Endothelial cell of umbilical vein (primary cell): ENCODE data around the gene PCP2.

Experiments used
- CTCF ChIP-seq, 2 donors: IDR thresholded peaks; 1 replicate in 1 of 2; 2 replicates in 1 of 2; pipeline ENCODE4 v1.5.1; 2011; ENCODE audit warnings: low read length in 2 of 2, mild to moderate bottlenecking in 2 of 2, moderate library complexity in 2 of 2, control low read depth in 1 of 2, inconsistent platforms in 1 of 2, low read depth in 1 of 2; ENCODE audit not compliant: insufficient read depth in 1 of 2; ENCODE audit errors: extremely low read depth in 1 of 2
- EZH2 ChIP-seq: IDR thresholded peaks from 2 replicates; pipeline ENCODE4 v1.6.1; 2012; ENCODE audit warnings: borderline replicate concordance, low read depth, mild to moderate bottlenecking, moderate library complexity, low read length, inconsistent platforms; ENCODE audit not compliant: severe bottlenecking
- FOS ChIP-seq: IDR thresholded peaks from 2 replicates; pipeline ENCODE4 v1.6.1; 2011; ENCODE audit warnings: mild to moderate bottlenecking, low read length, moderate library complexity, borderline replicate concordance; ENCODE audit not compliant: insufficient read depth
- GATA2 ChIP-seq: IDR thresholded peaks from 2 replicates; pipeline ENCODE4 v1.7.0; 2011; ENCODE audit warnings: low read depth, mild to moderate bottlenecking, moderate library complexity, mixed read lengths, low read length; ENCODE audit not compliant: insufficient read length, insufficient read depth
- JUN ChIP-seq: IDR thresholded peaks from 2 replicates; pipeline ENCODE4 v1.6.1; 2011; ENCODE audit warnings: borderline replicate concordance, low read depth; ENCODE audit not compliant: insufficient read length, insufficient read depth
- MAX ChIP-seq: IDR thresholded peaks from 2 replicates; pipeline ENCODE4 v1.6.1; 2011; ENCODE audit not compliant: insufficient read depth, insufficient read length
- POLR2A ChIP-seq: IDR thresholded peaks from 2 replicates; pipeline ENCODE4 v1.6.1; 2012; ENCODE audit warnings: low read depth, mild to moderate bottlenecking, control low read depth, low read length
- POLR2AphosphoS5 ChIP-seq: IDR thresholded peaks from 2 replicates; pipeline ENCODE4 v1.6.1; 2012; ENCODE audit warnings: low read depth, mild to moderate bottlenecking, control low read depth, low read length, moderate library complexity; ENCODE audit not compliant: insufficient read depth

GRCh38 chr19:7676376-7676775 is 42.9 kb upstream of the PCP2 start:
- TF ChIP-seq CTCF (IDR thresholded peaks at IDR 0.05; ENCODE audit: extremely low read depth in 1 of 2, insufficient read depth in 1 of 2, low read depth in 1 of 2, low read length in 2 of 2) (no peak), POLR2A (no peak), MAX (no peak), FOS (no peak), POLR2AphosphoS5 (no peak), EZH2 (no peak), GATA2 (no peak), JUN (no peak)
